HG03575 (cell line): Measurements from ENCODE around the gene MIA2.
"Not testable (repeated sequence)": the region's sequence is repeated elsewhere in the genome, so short reads cannot be mapped to it uniquely, and the experiment has no call there.

Experiments used
- ATAC-seq: cut with Tn5 transposase; IDR thresholded peaks from one replicate; pipeline ENCODE4 v1.9.1; 2021; ENCODE audit not compliant: unreplicated experiment, insufficient number of reproducible peaks, low FRiP score; ENCODE audit errors: extremely low read depth

MIA2 gene

GRCh38 chr14:39307815-39308214 lies 74.1 kb downstream of the MIA2 start:
- ATAC-seq: no peak

- ATAC-seq: no peak
These were observed 76.3 kb downstream of the MIA2 start for GRCh38 chr14:39310051-39310450.

- ATAC-seq: no peak
These were observed 82.2 kb downstream of the MIA2 start for GRCh38 chr14:39315859-39316444.

- ATAC-seq: no peak
These were observed 83.3 kb downstream of the MIA2 start for GRCh38 chr14:39316830-39317553.

- ATAC-seq: no peak
These were observed 84.9 kb downstream of the MIA2 start for GRCh38 chr14:39318574-39318973.

GRCh38 chr14:39319381-39319780 lies 85.7 kb downstream of the MIA2 start:
- no peak for ATAC-seq

GRCh38 chr14:39320318-39320717 lies 86.6 kb downstream of the MIA2 start:
- ATAC-seq: no peak

GRCh38 chr14:39322807-39323206 lies 89.1 kb downstream of the MIA2 start:
- no peak for ATAC-seq

GRCh38 chr14:39324097-39324496 lies 90.4 kb downstream of the MIA2 start:
- no peak for ATAC-seq

- no peak for ATAC-seq
These were observed 105.3 kb downstream of the MIA2 start for GRCh38 chr14:39339003-39339402.

GRCh38 chr14:39341126-39341525 lies 107.4 kb downstream of the MIA2 start:
- not testable (repeated sequence) for ATAC-seq

- no peak for ATAC-seq
These were observed 109.1 kb downstream of the MIA2 start for GRCh38 chr14:39342768-39343167.

- no peak for ATAC-seq
These were observed 109.9 kb downstream of the MIA2 start for GRCh38 chr14:39343614-39344013.

GRCh38 chr14:39350866-39351265 lies 117.2 kb downstream of the MIA2 start:
- ATAC-seq: no peak

- ATAC-seq: no peak
These were observed 118.0 kb downstream of the MIA2 start for GRCh38 chr14:39351708-39352107.

- not testable (repeated sequence) for ATAC-seq
These were observed 125.4 kb downstream of the MIA2 start for GRCh38 chr14:39359069-39359468.

- no peak for ATAC-seq
These were observed 126.6 kb downstream of the MIA2 start for GRCh38 chr14:39360316-39360715.

GRCh38 chr14:39361556-39361955 lies 127.8 kb downstream of the MIA2 start:
- ATAC-seq: not testable (repeated sequence)

- no peak for ATAC-seq
These were observed 130.8 kb downstream of the MIA2 start for GRCh38 chr14:39364509-39364908.

GRCh38 chr14:39365354-39365753 lies 131.6 kb downstream of the MIA2 start:
- no peak for ATAC-seq
